ENCODE results near the gene SERPINB2. TPM values are rescaled to one million over a fixed set of nuclear protein-coding genes. Genes with fewer than 3 reads are reported as not detected.

SERPINB2 gene
- total and polyA plus RNA-seq, 2 donors (not counting 1 experiment from before 2014, with no cell fraction given): 0.25 to 1.4 TPM

DNA sequence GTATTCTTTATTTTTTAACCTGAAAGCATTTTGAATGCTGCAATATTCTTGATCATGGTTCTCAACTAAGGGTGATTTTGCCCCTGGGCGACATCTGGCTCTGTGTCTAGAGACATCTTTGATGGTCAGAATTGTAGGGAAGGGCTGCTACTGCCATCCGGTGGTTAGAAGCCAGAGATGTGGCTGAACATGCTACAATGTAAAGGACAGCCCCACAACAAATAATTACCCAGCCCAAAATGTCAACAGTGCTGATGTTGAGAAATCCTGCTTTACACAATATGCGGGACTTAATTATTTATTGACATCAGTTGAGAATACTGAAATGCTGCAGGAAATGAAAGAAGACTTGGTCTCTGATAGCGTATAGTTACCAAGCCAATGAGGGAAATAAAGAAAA is 37.5 kb upstream of the SERPINB2 start:
- Mint-ChIP-seq H3K9me3 (ENCODE audit: insufficient read depth) (no peaks in the 10 kb centered on the region), H3K4me1 (no peaks in the 10 kb centered on the region), H3K27me3 (peaks cover 10% of the 10 kb centered on the region), H3K4me3 (no peak overlapping the region), H3K27ac (no peak overlapping the region)
- POLR2A ChIA-PET: no interaction called here
- CTCF ChIA-PET: no interaction called here
- no peak overlapping the region for H3K4me3 ChIP-seq (ENCODE audit: control extremely low read depth in 1 of 5, extremely low read depth in 1 of 5, insufficient read depth in 1 of 5, low read depth in 2 of 5, low read length in 4 of 5)
- no peak for ATAC-seq (ENCODE audit: low read depth)
- intact Hi-C loops (cut with micrococcal nuclease): no loop called here
- peaks cover 0 to 3% (median 0%) of the 10 kb centered on the region in 4 experiments for H3K27me3 ChIP-seq (replicated peaks in 1 of 4; ENCODE audit: control extremely low read depth in 1 of 4, control insufficient read depth in 3 of 4, insufficient read depth in 4 of 4, low read length in 3 of 4)
- TF ChIP-seq EZH2 (IDR thresholded peaks at IDR 0.05; ENCODE audit: borderline replicate concordance, insufficient read depth, low read depth, low read length, poor library complexity, severe bottlenecking): no peak
- TF ChIP-seq, protein P1, sequence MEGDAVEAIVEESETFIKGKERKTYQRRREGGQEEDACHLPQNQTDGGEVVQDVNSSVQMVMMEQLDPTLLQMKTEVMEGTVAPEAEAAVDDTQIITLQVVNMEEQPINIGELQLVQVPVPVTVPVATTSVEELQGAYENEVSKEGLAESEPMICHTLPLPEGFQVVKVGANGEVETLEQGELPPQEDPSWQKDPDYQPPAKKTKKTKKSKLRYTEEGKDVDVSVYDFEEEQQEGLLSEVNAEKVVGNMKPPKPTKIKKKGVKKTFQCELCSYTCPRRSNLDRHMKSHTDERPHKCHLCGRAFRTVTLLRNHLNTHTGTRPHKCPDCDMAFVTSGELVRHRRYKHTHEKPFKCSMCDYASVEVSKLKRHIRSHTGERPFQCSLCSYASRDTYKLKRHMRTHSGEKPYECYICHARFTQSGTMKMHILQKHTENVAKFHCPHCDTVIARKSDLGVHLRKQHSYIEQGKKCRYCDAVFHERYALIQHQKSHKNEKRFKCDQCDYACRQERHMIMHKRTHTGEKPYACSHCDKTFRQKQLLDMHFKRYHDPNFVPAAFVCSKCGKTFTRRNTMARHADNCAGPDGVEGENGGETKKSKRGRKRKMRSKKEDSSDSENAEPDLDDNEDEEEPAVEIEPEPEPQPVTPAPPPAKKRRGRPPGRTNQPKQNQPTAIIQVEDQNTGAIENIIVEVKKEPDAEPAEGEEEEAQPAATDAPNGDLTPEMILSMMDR (IDR thresholded peaks at IDR 0.05): no peak
- no peaks in the 10 kb centered on the region for H3K36me3 ChIP-seq (replicated peaks in 1 of 2; ENCODE audit: control extremely low read depth in 1 of 2, control insufficient read depth in 1 of 2, extremely low read depth in 1 of 2, insufficient read depth in 2 of 2, low read length in 1 of 2)
- no peak for DNase-seq
- no peaks in the 10 kb centered on the region for H3K9me3 ChIP-seq (ENCODE audit: control extremely low read depth in 1 of 3, control insufficient read depth in 2 of 3, insufficient read depth in 1 of 3, low read length in 2 of 3)
- H3K4me2 ChIP-seq (replicated peaks; ENCODE audit: low read depth, low read length, poor library complexity, severe bottlenecking): no peak overlapping the region
- no peaks in the 10 kb centered on the region for H4K20me1 ChIP-seq (ENCODE audit: control insufficient read depth, insufficient read depth, low read length, poor library complexity, severe bottlenecking)
- H2AFZ ChIP-seq (ENCODE audit: insufficient read depth, low read depth, low read length, poor library complexity, severe bottlenecking): no peak overlapping the region
- no peak overlapping the region for H3K9ac ChIP-seq (ENCODE audit: low read length)
- WGBS (ENCODE audit: insufficient coverage): no CpG with 5 or more reads among the region's 4 CpGs
- H3K4me1 ChIP-seq (ENCODE audit: control insufficient read depth in 2 of 2, insufficient read depth in 2 of 2, low read length in 2 of 2): no peaks in the 10 kb centered on the region
- H3K27ac ChIP-seq (ENCODE audit: low read length in 2 of 2): no peak overlapping the region
- H3K79me2 ChIP-seq (ENCODE audit: control insufficient read depth, insufficient read depth, low read length): no peaks in the 10 kb centered on the region

DNA sequence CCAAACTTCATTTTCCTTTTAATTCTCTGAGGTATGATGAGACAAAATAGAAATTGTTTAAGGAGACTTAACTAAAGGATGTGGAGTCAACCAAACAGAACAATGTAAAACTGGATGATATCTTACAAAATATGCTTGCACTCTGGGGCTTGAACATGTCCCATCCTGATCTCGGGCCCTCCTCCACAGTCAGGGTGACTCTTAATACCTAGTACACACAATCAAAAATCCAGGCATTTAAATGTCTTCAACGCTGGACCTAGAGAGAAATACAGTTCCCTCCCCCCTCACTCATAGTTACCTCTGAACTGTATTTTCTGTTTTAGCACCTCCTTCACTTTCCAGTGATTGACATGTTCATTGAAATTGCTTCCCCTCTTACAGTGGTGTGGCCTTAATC is 36.9 kb upstream of the SERPINB2 start:
- DNase-seq: no peak
- no peaks in the 10 kb centered on the region for H3K9me3 Mint-ChIP-seq (ENCODE audit: insufficient read depth)
- no peaks in the 10 kb centered on the region for H3K4me1 Mint-ChIP-seq
- H3K27me3 ChIP-seq (replicated peaks in 1 of 4; ENCODE audit: control extremely low read depth in 1 of 4, control insufficient read depth in 3 of 4, insufficient read depth in 4 of 4, low read length in 3 of 4): peaks cover 0 to 3% (median 0%) of the 10 kb centered on the region in 4 experiments
- ChIA-PET POLR2A (no interaction called here), CTCF (no interaction called here)
- no peak overlapping the region for H2AFZ ChIP-seq (ENCODE audit: insufficient read depth, low read depth, low read length, poor library complexity, severe bottlenecking)
- intact Hi-C loops (cut with micrococcal nuclease): no loop called here
- H3K9ac ChIP-seq (ENCODE audit: low read length): no peak overlapping the region
- 67% methylated on average over 1 of the region's 2 CpGs for WGBS (ENCODE audit: insufficient coverage)
- no peaks in the 10 kb centered on the region for H3K36me3 ChIP-seq (replicated peaks in 1 of 2; ENCODE audit: control extremely low read depth in 1 of 2, control insufficient read depth in 1 of 2, extremely low read depth in 1 of 2, insufficient read depth in 2 of 2, low read length in 1 of 2)
- H3K27ac ChIP-seq (ENCODE audit: low read length in 2 of 2): no peak overlapping the region
- H3K4me2 ChIP-seq (replicated peaks; ENCODE audit: low read depth, low read length, poor library complexity, severe bottlenecking): no peak overlapping the region
- H3K9me3 ChIP-seq (ENCODE audit: control extremely low read depth in 1 of 3, control insufficient read depth in 2 of 3, insufficient read depth in 1 of 3, low read length in 2 of 3): peaks cover 0 to 3% (median 0%) of the 10 kb centered on the region in 3 donors
- H3K27me3 Mint-ChIP-seq: peaks cover 7% of the 10 kb centered on the region
- H4K20me1 ChIP-seq (ENCODE audit: control insufficient read depth, insufficient read depth, low read length, poor library complexity, severe bottlenecking): no peaks in the 10 kb centered on the region
- TF ChIP-seq EZH2 (IDR thresholded peaks at IDR 0.05; ENCODE audit: borderline replicate concordance, insufficient read depth, low read depth, low read length, poor library complexity, severe bottlenecking): no peak
- ATAC-seq (ENCODE audit: low read depth): no peak
- H3K79me2 ChIP-seq (ENCODE audit: control insufficient read depth, insufficient read depth, low read length): no peaks in the 10 kb centered on the region
- no peak overlapping the region for H3K4me3 Mint-ChIP-seq
- H3K27ac Mint-ChIP-seq: no peak overlapping the region
- H3K4me1 ChIP-seq (ENCODE audit: control insufficient read depth in 2 of 2, insufficient read depth in 2 of 2, low read length in 2 of 2): no peaks in the 10 kb centered on the region
- no peak overlapping the region for H3K4me3 ChIP-seq (ENCODE audit: control extremely low read depth in 1 of 5, extremely low read depth in 1 of 5, insufficient read depth in 1 of 5, low read depth in 2 of 5, low read length in 4 of 5)
